OCI-M2 (cell line): Measurements from ENCODE around the gene ARMC9.
"Not testable (repeated sequence)": the region's sequence is repeated elsewhere in the genome, so short reads cannot be mapped to it uniquely, and the experiment has no call there.

Experiments
- DNase-seq: peaks from one replicate; lab custom pipeline; 2025; ENCODE audit not compliant: unreplicated experiment; lab: John Stamatoyannopoulos, UW

Gene ARMC9

DNA sequence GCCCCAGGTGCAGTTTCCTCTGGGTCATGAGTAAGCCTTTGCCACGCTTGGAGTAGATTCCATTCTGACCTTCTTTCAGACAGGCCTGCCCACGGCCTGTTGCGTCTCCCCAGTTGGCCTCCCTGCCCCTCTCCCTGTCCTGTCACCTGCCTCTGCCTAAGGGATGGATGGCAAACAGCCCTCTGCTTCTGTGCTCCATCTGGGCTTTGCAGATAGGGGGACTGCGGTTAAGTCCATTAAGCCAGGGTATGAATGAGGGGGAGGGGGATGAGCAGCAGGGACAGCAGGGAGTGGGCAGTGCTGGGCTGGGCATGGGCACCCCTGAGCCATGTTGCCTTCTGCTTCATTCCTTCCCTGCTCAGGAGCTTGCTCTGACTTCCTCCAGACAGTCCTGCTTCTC lies 159.5 kb downstream of the ARMC9 start:
- DNase-seq: no peak

DNA sequence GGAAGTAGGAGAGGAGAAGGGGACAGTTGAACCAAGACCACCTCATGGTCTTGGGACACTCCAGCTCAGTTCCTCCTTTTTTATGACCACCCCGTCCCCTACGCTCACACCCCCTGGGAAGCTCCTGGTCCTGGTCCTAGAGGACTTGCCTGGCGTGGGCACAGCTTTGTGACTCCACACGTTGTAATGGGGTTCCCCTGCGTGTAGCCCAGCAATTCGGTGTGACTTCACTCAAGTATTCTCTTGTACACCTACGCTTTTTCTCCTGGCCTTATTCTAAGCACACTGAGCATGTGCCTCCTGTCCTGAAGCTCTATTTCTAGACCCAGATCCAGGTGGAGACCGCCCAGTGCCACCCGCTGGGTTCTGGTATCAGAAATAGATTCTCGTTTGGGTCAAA lies 161.0 kb downstream of the ARMC9 start:
- DNase-seq: no peak

DNA sequence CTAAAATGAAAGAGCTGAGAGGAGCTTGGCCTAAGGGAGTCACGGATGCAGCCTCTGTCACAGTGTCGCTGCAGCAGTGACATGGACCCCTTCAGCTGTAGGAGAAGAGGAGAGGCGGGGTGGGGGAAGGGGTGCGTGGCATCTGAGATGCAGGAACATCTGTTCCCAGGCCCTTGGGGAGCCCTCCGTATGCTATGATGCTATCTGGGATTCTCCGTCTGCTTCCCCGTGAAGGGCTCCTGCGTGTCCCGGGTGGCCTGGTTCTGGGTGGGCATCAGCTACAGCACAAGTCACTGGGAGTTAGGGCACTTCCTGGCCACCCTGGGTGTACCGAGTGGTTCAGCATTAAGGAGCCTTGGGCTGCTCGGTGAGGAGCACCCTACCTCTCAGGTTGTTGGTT lies 161.5 kb downstream of the ARMC9 start:
- DNase-seq: no peak

DNA sequence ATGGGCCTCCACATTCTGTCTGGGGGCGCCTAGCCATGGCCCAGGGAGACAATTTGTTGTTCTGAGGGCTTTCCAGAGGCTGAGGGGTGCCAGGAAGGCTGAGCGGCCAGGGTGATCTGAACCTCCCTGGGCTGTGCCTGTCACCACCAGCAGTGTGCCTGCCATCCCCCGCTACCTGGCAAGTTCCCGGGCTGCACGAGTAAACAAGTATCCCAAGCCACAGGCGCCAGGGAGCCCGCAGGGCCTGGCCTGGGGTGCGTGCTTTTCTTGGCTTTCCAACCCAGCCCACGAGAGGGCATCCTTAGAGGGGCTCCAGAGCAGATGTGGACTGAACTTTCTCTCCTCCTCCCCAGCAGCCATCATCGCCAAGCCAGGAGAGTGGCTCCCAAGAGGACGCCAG lies 162.0 kb downstream of the ARMC9 start:
- DNase-seq: no peak

DNA sequence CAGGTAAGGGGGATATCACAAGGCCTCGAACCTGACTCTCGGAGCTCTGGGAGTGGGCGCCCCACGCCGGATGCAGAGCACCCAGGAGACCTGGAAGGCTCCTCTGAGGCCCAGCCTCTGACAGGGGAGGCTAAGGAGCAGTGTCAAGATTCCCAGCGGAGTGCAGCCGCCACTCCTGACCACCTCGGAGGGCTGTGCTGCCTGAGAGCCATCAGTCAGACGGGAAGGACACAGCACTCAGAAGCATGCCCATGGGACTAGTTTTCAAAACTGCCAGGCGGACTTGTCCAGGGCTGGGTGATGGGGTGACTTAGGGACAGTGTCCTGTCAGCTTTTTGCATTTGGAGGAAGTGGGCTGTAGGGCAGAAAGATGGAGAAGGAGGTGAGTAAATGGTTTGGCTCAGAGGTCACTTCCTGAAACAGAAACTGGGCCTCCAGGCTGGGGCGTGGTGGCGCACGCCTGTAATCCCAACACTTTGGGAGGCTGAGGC lies 162.5 kb downstream of the ARMC9 start:
- DNase-seq: no peak

DNA sequence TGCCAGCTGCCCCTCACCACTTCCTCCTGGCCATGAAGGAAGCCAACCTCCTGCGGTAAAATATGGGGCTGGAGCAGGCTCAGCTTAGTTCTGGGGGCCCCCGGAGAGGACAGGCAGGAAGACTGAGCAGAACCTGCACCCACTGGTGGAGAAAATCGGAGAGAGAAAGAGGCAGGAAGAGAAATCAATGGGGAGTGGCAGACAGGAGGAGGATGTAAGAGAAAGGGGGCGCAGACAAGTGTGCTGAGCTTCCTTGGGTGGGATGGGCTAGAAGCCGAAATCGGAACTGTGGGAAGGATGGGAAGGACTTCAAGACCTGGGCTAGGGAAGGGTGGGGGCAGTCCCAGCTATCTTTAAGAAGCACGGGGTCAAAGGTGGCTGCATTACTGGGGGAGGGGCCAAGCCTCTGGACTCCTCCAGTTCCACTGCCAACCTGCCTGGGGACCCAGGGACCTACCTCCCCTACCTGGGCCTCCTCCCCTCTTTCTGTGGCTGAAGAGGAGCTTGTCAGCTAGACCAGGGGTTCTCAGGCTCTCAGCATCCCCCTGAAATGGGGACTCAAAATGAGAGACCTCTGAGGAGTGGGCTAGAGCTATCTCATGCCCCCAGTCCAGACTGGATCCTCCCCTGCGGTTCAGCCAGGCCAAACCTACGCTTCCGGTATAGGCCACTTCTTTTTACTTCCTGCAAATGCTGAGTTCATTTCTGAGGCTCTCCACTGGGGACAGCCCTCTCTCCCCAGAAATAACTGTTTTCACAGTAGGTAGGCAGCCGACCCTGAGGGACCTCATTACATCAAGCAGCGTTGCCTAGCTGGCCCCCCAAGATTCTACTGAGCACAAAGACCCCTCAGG lies 163.5 kb downstream of the ARMC9 start:
- peak; percentile 63 for DNase-seq

DNA sequence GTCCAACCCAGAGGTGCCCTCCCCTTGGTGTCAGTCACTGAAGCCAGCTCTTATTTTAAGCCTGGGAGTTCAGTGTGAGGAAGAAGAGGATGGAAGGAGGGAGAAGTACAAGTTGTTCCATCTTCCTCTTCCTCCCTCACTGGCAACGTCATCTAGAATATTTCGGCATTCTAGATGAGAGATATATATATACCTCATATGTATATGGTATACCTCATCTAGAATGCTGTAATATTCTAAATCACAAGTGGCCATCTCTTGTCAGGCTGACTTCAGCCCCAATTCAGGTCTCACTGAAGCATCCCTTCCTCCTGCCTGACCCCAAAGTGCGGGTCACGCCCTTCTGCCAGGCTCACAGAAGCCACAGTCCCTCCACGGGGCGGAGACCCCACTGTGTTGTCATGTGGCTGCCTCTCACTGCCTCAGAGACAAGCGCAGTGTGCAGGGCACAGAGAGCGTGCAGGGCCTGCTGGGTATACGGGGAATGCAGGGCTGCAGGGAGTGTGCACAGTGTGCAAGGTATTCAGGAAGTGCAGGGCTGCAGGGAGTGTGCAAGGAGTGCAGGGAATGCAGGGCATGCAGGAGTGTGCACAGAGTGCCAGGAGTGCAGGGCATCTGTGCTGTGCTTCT lies 164.2 kb downstream of the ARMC9 start:
- no peak for DNase-seq

DNA sequence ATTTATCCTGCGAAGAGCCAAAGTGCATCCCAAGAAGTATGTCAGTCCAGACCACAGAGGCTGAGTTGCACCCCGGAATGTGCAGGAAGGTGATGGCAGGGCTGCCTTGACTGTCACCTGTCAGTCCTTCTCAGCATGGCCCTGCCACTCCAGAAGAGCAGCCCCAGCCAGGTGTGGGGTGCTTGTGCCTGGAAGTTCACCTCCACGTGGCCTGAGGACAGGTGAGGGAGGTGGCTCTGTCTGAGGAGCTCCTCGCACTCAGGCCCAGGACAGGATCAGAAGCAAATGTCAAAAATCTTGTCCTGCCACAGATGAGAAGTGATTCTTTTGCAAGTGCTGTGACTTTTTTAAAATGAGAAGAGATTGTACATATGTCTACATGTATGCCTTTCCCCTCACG lies 165.6 kb downstream of the ARMC9 start:
- no peak for DNase-seq

DNA sequence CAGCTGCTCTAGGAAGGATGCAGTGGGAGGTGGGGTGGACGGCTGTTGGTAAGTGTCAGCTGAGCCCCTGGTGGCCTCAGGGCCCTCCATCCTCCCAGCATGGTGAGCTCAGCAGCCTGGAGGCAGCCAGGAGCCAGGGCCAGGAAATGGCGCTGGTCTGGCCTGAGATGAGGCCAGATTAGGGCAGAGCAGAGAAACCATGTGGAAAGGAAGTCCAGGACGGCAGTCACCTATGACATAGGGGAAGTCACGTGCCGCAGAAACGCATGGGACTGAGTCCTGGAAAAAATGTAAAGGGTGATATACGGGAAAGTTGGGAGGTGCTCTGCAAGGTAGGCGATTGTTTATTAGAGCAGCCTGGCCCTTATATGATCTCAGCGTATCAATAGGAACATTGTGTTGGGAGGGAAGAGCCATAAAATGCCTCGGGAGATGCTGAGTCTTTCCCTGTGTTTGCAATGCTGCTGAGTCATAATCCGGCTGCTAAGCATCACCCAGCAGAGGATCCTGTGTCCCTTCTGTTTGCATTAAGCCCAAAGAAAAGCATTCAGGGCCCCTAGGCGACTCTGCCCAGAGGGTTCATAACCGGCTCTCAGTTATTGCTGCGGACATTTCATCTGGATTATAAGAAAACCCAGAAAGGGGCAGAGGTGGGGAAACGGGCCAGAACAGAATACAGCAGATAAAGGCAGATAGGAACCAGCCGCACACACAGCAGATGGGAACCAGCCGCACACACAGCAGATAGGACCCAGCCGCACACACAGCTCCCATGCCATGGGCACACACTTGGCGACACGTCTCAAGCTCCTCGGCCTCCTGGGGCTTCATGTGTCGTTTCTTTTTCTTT lies 166.8 kb downstream of the ARMC9 start:
- DNase-seq: no peak

DNA sequence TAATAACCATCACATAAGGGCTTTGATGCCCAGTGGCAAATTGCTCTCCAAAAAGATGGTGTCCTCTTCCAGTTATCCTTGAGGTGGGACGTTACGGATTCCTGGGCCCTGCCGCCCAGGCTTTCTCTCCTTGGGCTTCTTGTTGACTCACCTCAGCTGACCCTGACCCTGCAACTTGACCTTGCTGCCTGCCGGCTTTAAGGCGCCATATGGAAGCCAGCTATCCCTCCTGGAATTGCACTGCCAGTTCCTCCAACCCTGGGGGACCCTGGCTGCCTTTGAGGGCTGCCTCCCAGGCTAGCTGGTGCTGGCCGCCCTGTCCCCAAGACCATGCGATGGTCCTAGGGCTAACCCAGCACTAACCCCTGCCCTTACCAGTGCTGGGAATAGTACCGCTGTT lies 168.7 kb downstream of the ARMC9 start:
- no peak for DNase-seq

DNA sequence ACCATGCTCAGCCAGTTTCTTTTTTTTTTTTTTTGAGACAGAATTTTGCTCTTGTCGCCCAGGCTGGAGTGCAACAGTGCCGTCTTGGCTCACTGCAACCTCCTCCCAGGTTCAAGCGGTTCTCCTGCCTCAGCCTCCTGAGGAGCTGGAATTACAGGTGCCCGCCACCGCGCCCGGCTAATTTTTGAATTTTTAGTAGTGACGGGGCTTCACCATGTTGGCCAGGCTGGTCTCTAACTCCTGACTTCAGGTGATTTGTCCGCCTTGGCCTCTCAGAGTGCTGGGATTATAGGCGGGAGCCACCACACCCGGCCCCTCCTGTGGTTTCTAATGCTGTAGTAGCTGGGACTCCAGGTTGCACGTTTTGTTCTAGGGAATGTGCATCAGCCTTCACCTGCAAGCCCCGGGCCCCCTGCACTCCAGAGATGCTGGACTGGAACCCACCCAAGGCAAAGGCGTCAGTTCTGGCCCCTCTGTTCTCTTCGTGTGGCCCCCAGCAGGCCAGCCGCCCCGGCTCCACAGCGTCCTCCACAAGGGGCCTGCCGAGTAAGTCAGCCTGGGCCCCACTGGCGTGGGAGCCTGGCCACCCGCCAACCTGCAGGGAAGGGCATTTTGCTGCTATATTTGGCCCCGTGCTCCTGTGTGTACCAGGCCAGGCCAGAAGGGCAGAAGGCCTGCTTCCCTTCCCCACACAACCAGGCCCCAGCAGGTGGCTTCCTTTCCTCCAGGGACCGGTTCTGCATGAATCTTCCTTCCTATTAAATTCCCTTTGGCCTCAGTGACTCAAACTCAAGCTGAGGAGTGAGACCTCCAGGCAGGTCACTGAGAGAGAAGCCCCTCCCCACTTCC lies 171.4 kb downstream of the ARMC9 start:
- no peak for DNase-seq

DNA sequence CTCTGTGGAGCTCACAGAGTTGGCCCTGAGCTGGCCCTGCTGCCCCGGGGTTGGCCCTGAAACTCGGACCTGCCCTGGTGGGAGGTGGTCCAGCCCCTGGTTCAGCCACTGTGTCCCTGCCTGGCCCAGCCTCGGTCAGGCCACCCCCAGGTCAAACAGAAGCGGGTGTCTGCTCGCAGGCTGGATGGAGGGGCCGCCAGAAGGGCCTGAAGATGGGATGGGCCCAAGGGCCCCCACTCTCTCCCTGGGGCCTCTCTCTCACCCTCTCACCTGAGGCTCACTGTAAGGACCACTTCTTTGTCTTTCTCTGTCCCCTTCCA lies 172.0 kb downstream of the ARMC9 start:
- DNase-seq: no peak

DNA sequence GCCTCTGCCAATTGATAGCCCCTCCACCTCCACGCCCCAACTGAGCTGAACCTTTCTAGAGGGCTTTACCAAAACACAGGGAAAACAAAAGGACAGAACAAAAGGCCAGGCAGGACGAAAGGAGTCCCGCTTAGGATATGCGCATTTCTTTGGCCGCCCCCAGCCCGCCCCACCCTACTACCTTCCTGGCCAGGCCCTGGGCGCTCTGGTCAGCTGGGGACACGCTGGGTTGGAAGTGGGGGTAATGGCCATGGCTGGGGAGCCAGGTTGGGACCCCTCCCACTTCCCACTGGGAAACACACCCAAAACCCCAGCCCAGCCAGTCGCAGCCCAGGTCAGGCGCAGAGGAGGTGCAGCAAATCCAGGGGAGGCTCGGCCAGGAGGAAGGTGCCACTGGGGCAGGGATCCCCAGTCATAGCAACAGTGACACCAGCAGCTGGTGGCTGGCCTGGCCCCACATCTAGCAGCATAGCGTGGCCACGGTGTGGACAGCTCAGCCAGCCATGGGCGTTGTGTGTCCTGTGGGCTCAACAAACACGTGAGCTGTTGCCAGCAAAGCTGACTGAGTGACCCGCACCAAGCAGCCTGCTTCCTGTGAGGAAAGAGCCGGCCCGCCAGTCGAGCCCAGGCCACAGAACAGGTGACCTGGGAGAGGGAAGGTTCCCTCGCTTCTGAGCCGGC lies 172.5 kb downstream of the ARMC9 start:
- no peak for DNase-seq

DNA sequence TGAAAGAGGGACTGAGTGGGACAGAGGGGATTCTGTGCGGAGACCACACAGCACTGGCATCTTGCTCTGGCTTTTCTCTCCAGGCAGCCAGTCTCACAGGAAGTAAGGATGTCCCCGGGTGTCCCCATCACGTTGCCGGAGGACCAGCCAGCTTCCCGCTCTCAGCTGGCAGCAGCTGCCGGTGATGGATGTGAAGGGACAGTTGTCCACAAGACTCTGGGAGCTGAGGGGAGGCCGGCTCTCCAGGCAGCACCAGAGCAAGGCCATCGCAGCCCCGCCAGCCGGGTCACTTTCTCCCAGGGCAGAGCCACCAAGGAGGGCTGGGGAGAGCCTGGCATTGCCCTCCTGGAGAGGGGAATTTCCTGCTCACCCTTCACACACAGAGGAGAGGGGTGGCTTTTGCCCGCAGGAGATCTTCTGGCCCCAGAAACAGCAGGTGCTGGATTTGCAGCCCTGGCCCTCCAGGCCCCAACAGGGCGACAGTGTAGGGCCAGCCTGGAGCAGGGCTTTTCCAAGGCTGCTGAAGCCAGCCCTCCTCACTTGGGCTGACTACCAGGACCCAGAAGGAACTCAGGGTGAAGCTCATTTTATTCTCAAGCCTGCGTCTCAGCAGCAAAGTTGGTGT lies 173.1 kb downstream of the ARMC9 start:
- no peak for DNase-seq

DNA sequence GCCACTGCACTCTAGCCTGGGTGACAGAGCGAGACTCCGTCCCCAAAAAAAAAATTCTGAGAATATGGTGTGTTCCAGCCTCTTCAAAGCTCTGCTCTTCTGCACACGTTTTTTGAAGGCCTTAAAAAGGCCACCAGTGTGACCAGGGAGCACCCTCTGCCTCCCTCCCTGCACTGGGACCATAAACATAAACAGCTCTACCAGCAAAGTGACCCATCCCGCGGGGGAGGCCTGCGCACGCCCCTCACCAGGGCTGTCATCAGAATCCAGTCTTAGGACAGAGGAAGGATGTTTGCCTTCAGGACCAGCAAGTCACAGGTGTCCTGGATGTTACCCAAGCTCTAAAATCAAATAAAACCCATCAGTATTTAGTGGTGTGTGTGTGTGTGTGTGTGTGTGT lies 173.9 kb downstream of the ARMC9 start:
- no peak for DNase-seq

DNA sequence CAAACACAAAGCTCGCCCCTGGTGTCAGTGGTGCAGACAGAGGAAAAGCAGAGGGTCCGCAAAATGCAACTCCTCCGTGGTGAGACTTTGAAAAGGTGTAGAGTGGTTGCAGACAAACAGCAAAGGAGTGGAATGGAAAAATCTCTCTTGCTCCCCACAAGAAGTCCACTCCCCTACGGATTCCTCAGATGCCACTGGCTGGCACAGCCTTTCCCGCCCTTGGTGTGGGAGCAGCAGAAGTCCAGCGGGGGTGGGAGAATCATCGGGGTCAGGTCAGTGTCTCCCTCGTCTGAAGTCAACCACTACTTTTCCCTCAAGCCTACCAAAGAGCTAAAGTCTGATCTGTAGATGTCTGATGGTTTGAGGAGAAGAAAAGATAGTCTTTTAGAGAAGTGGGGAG lies 174.8 kb downstream of the ARMC9 start:
- no peak for DNase-seq

DNA sequence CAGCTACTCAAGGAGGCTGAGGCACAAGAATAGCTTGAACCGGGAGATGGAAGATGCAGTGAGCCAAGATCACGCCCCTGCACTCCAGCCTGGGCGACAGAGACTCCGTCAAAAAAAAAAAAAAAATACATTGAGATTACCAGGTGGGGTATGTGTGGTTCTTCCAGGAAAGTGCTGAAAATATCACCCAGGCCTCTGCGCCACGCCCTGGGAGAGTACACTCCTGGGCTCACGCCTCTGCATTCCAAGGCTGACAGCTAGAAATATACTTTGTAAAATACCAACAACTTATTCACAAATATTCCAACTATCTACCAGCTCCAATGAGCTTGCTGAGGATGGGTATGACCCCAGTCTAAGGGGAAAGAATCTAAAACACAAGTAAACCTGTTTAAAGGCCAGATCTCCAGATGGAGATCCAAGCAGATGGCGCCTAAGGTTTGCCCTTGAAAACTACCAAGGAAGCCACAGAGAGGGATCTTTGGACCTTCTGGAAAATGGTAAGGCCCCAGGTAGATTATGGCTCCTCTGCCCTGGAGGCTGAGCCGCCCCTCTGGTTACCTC lies 175.4 kb downstream of the ARMC9 start:
- no peak for DNase-seq

DNA sequence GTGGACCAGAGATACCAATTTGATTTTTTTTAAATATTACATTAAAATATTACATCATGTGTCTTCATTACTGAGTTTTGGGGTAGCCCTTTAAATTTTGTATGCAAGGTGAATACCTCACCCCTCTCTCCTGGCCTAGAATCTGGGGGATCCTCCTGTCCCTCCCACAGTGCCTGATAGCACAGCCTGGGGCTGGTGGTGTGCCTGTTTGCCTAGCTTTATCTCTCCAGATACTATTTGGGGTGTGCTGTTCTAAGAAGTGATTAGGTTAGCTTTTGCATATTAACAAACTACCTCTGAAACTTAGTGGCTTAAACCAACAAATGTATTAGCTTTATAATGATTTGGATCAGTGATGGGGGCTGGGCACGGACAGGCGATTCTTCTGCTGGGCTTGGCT lies 176.3 kb downstream of the ARMC9 start:
- DNase-seq: no peak

DNA sequence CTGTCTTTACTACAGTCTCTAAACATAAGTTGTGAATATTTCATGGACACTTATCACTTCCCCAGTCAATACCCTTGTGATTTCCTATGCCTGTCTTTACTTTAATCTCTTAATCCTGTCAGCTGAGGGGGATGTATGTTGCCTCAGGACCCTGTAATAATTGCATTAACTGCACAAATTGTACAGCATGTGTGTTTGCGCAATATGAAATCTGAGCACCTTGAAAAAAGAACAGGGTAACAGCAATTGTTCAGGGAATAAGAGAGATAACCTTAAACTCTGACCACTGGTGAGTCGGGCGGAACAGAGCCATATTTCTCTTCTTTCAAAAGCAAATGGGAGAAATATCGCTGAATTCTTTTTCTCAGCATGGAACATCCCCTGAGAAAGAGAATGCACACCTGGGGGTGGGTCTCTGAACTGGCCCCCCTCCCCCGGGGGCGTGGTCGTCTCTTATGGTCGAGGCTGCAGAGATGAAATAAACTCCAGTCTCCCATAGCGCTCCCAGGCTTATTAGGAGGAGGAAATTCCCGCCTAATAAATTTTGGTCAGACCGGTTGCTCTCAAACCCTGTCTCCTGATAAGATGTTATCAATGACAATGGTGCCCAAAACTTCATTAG lies 177.7 kb downstream of the ARMC9 start:
- not testable (repeated sequence) for DNase-seq
